Stimulated activated CD4-positive, alpha-beta T cell treated with anti-CD3 and anti-CD28 coated beads, Interleukin-4, amount 100 ng/mL, for 1 hour (primary cell): ENCODE results near the gene IGLL5.
"Not testable (repeated sequence)": the region's sequence is repeated elsewhere in the genome, so short reads cannot be mapped to it uniquely, and the experiment has no call there.

Experiments
- DNase-seq: peaks from one replicate; pipeline ENCODE4 v3.0.0-alpha.2; 2020

The IGLL5 gene

DNA sequence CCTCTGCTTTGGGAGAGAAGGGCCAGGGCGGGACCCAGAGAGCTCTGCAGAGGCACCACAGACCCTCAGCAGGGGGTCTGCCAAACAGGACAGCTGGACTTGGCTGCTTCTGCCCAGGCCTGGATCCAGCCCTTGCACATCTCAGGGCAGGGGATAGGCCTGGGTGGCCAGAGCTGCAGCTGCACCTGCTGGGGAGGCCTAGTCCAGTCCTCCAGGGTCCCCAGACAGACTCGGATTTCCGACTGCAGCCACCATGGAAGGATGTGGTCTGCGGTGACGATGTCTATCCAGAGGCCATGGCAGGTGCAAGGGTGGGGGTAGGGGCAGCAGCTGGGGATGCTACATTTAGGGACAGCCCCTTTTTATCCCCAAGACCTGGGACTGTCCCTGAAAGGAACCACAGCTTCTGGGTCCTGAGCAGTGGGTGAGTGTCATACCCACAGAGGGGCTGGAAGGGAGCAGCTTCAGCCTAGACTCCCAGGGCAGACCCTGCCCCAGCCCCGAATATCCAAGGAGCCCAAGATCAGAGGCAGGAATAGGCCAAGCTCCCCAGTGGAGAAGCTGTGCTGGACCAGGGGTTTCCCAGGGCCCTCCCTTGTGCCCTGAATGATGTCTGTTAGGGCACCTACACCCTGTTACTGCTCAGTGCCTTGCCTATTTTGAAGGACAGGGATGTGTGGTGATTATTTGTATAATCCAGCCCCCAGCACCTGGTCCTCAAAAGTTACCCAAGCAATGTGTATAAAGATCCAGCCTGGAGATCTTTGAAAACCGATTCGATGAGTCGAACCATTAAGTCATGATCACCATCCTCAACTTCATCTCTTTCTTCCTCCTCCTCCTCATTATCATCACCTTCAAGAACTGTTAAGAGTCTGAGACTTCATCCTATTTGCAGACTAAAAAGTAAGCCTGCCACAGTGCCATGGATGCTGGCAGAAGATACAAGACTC lies 2.5 kb upstream of the IGLL5 start:
- DNase-seq: no peak

DNA sequence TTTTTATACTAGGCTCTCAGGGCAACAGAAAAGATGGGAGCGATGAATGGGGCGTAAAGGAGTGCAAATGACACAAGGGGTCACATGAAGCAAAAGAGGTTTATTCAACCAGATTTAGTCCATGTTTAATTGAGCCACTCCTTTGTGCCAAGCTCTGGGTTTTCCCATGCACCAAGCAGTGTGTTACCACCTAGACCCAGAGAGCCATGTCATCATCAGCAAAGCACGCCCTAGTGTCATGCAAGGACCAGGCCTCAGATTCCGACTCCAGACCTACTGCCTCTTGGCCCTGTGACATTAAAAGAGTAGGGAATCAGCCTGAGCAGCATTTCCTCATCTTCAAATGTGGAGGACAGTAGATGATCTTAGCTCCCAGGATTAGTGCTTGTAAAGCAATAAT lies 1.1 kb upstream of the IGLL5 start:
- DNase-seq: no peak

DNA sequence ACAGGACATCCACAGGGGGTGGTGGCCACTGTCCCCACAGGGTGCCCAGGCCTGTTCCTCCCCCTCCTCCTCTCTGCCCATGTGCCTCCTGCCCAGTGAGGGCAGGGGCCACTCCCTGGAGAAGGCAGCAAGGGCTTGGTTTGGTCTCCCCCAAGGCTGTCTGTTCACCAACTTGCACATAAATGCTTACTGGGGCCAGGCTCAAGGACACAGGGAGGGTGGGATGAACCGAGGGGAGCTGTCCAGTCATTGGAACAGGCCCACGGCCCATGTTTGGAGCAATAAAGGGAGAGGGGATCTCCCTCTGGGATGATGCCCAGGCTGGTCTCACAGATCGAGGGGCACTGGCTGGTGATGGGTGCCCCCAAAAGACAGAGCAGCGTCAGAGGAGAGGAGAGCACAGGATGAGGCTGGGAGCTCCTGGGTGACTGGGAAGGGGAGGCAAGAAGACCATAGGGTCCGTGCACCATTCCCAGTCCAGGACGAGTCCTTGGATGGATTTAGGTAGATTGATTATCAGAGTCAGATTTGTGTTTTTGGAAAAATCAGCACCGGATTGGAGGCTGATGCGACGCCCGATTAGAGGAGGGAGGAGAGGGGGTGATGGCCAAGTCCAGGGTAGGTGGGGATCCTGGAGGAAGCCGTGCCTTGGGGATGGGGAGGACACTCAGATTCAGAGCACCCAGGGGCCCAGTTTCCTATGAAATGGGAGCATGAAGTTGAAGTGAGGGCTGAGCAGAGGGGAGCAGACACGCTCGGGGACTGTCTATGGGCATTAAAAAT lies 1.1 kb downstream of the IGLL5 start:
- no peak for DNase-seq

DNA sequence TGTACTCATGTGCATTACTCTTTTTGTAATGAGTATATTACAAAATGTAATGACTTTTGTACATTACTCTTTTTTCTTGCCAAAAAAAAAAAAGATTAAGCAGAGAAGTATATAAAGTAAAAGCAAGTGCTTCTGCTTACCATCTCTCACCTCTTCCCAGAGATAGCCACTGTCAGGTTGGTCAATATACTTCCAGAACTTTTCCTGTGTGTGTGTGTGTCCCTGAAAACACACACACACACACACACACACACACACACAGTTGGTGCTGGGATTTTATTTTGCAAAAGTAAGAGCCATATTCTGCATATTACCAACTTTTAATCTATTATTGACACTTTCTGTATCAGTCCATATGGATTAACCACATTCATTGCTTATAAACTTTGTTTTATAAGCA lies 2.5 kb downstream of the IGLL5 start:
- no peak for DNase-seq

DNA sequence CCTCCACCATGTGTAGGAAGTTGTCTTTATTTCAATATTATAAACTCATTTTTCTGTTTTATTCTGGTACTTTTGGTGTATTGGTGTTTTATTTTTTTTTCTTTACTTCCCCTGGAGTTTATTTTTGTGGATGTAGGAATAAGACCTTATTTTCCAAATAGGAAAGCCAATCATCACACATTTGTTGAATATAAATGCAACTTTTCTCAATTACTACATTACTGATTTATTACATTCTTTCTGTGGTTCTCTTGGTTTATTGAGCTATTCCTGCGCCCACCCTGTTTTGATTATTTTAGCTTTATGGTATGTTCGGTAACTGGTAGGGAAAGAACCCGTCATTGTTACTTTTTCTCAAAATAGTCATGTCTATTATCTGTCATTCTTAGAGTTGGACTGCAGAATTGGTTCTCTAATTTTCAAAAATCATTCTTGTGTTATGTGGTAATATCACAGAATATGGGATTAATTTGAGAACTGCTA lies 3.6 kb downstream of the IGLL5 start:
- no peak for DNase-seq

DNA sequence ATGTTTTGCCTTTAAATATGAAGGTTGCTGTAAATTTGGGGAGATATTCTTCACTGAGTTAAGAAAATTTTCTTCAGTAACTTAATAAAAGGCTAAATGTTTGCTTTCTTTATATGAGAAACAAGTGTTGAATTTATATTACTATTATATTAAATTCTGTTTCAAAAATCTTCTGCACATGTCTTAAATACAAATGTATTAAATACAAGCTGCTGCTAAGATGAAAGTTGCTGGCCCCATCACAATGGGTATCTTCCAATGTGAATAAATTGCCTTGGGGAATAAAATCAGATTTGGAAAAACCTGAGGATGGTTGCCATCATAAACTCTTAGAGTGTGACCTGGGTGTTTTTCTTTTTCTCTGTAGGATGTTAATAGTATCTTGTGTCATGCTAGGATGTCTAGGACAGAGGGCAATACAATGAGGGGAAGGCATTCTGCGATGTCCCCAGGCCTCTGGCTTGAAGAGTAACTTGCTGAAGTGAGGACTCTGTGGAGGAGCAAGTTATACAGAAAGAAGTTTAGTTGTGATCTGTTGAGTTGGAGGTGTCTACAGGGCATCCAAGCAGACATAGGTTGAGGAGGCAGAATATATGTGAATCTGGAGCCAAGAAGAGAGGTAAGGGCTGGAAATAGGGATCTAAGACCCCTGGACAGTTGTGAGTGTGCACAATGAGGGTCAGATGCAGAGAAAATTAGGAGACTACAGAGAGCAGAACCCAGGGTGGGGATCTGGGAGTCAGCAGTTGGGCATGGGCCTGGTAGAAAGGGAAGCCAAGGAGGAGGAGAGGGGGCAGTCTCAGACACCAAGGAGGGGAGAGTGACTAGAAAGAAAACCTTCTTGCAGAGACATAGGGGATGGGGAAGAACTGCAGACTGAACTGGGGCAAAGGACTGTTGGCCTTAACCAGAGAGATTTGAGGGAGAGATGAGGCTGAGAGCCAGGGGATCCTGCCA lies 4.8 kb downstream of the IGLL5 start:
- DNase-seq: no peak

DNA sequence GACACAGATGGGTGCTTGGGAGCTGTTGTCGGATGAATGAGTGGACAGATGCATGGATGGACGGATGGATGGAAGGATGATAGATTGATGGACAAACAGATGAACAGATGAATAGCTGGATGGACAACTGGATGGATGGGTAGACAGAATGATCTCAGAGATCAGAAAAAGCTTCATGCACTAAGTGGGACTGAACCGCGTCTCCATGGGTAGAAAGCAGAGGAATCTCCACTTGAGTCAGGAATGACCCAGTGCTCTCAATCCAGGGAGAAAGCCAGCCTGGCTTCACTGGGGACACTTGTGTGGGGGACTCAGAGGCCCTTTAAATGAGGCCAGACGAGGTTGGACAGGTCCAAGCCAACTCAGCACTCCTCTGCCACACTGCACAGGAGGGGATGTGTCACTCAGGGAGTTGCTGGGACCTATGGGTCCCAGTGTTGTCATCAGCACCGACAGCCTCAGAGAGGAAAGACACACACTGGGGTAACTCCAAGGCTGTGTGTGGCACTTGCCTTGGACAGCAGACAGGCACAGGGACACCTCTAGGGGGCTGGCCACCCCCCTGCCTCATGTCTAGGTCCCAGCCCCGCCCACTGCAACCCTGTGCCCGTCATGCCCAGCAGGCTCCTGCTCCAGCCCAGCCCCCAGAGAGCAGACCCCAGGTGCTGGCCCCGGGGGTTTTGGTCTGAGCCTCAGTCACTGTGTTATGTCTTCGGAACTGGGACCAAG lies 5.6 kb downstream of the IGLL5 start:
- no peak for DNase-seq

DNA sequence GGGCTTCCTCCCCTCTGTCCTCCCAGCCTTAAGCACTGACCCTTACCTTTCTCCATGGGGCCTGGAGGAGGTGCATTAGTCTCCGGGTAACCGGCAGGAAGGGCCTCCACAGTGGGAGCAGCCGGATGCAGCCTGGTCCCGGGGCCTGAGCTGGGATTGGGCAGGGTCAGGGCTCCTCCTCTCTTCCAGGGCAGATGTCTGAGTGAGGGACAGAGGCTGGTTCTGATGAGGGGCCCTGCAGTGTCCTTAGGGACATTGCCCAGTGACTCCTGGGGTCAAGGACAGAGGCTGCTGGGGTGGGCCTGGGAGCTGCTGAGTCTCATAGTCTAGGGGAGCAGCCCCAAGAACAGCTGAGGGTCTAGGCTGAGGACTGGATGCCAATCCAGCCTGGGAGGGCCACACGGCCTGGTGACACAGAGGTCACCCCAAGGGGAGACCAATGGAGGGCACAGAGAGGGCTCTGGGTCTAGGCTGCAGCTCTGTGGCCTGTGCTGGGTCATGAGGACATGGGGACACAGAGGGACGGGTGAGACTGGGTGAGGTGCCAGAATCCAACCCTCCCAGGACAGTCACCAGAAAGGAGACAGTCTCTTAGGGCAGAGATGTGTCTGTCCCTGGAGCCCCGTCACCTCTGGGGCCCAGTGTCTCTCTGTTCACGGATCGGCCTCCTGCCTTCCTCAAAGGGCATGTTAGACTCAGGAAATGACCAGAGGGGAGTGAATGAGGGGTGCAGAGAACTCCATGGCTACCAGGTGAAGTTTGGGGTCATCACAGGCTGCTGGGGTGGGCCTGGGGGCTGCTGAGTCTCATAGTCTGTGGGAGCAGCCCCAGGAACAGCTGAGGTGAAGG lies 6.5 kb downstream of the IGLL5 start:
- no peak for DNase-seq

DNA sequence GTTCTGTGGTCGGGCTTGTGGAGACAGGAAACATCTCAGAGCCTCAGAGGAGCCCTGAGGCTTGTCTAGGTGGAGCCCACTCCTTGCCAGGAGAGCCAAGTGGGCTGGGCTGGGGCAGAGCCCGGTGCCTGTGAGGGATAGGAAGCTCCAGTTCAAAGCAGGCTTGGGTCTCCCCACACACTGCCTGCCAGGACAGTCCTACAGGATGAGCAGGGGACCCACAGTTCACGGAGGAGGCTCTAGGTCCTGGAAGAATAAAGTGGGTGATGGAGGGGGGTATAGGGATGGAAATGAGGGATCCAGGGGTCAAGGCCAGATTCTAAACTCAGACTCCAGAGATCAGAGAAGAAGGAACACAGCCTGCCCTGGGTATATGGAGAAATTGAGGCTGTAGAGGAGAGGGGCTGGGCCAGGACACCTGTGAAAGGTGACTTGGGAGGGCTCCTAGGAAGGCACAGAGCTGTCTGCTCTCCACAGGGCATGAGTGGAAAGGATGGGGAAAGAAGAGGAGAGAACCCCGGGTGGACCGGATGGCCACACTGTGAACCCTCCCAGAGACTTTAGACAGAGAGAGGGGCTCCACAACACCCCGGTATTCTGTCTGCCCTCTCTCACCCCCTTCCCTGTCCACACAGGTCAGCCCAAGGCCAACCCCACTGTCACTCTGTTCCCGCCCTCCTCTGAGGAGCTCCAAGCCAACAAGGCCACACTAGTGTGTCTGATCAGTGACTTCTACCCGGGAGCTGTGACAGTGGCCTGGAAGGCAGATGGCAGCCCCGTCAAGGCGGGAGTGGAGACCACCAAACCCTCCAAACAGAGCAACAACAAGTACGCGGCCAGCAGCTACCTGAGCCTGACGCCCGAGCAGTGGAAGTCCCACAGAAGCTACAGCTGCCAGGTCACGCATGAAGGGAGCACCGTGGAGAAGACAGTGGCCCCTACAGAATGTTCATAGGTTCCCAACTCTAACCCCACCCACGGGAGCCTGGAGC lies 7.4 kb downstream of the IGLL5 start:
- DNase-seq: no peak

DNA sequence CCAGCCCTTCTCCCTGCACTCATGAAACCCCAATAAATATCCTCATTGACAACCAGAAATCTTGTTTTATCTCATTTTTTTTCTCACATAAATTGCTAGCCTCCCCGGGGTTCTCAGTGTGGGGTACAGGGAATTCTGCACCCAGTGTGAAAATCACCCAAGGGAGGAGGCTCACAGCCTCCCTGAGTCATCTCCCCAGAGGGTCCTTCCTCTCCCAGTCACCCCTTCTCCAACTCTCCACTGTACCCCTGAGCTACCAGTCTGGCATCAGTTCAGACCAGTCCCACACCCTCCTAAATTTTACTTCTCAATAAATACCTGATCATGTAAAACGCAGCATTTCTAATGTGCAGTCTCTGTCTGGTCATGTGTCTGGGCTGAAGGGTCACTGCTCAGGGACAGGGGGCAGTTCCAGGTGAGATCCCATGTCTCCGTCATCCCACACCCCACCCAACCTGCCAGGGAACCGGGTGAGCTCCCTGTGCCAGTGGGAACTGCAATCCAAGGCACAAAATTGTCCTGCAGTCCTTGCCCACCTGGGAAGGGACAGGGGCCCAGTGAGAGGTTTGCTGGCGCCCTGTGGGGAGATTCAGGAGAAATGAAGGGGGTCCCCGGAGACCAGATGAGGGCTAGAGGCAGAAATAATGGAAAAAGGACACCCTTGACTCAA lies 8.3 kb downstream of the IGLL5 start:
- no peak for DNase-seq

DNA sequence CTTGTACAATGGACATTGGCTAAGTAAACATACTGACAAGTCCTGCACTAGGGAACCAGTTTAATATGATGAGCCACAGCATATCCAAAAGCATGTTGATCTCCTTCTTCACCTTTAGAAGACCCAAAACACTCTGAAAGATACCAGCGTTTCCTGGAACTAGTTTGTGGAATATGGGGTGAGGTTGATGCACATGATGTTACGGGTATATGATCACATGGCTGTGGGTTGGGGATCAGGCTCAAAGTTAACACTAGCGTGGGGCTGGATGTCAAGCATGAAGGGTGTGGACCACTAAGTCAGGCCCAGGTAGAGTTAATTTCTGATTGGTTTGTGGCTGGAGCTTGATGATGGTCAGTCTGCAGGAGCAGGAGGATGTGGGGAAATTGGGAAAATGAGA lies 9.0 kb downstream of the IGLL5 start:
- DNase-seq: no peak

DNA sequence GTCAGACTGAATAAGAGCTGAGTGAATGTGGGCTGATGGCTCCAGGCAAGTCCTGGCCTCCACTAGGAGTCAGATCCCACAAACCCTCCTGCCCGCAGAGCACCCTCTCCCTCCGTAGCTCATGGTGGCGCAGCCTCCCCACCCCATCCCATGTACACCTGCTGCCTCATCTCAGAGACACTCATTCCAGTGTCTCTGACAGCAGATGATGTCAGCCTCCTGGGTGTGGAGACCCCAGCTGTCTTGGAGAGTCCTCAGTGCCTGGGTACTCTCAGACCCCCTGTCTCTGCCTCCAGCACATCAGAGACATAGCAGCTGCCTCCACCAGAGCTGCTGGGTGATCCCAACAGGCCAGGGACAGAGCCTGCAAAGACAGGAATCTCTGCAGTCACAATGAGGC lies 9.5 kb downstream of the IGLL5 start:
- no peak for DNase-seq

DNA sequence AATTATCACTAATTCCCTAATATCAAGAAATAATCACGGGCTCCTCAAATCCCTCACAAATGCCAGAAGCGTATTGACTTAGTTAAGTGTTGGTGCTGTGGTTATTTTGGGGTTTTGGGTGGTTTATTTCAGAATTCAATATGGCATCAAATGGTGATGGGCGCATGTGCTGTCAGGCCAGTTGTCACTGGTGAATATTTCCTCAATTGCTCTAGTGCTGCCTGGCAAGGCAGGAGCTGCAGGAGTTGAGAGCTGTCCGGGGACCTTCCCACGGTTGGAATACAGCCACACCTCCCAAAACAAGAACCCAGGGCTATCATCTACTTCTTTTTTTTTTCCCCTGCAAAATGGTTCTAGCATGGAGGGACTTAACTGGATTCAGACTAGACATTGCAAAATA lies 10.3 kb downstream of the IGLL5 start:
- DNase-seq: no peak

DNA sequence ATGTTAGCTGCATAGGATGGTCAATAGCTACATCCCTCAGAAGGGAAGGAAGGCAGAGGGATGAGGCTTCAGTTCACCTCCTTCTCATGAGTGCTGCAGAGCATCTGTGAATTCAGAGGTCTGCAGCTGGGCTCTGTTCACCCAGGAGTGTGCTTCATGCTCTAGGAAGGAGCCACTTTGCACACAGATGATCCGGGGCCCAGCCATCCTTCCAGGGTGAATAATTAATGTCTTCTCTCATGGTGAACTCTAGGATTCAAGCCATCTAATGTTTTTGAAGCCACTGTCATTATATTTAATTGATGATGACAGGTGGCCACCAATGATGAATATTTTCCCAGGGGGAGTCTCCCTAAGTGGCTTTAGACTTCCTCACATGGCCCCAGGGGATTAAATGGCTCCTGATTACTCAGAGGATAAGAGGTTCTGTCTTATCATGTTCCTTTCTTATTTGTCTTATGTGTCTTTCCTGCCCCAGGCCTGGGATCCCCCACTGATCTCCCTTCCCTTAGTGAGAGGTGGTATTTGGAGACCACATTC lies 10.9 kb downstream of the IGLL5 start:
- not testable (repeated sequence) for DNase-seq

DNA sequence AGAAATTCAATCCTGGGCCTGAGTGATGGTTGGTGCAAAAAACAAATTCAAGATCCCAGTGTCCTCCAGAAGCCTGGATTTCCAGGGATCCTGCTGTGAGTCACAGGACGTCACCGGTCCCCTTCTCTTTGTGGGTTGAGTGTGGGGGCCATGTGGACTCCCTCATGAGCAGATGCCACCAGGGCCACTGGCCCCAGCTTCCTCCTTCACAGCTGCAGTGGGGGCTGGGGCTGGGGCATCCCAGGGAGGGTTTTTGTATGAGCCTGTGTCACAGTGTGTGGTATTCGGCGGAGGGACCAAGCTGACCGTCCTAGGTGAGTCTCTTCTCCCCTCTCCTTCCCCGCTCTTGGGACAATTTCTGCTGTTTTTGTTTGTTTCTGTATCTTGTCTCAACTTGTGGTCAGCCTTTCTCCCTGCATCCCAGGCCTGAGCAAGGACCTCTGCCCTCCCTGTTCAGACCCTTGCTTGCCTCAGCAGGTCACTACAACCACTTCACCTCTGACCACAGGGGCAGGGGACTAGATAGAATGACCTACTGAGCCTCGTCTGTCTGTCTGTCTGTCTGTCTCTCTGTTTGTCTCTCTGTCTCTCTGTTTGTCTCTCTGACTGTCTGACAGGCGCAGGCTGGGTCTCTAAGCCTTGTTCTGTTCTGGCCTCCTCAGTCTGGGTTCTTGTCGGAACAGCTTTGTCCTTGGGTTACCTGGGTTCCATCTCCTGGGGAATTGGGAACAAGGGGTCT lies 11.9 kb downstream of the IGLL5 start:
- not testable (repeated sequence) for DNase-seq

DNA sequence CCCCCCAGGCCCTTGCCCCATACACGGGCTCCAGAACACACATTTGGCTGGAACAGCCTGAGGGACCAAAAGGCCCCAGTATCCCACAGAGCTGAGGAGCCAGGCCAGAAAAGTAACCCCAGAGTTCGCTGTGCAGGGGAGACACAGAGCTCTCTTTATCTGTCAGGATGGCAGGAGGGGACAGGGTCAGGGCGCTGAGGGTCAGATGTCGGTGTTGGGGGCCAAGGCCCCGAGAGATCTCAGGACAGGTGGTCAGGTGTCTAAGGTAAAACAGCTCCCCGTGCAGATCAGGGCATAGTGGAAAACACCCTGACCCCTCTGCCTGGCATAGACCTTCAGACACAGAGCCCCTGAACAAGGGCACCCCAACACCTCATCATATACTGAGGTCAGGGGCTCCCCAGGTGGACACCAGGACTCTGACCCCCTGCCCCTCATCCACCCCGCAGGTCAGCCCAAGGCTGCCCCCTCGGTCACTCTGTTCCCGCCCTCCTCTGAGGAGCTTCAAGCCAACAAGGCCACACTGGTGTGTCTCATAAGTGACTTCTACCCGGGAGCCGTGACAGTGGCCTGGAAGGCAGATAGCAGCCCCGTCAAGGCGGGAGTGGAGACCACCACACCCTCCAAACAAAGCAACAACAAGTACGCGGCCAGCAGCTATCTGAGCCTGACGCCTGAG lies 13.1 kb downstream of the IGLL5 start:
- DNase-seq: not testable (repeated sequence)

DNA sequence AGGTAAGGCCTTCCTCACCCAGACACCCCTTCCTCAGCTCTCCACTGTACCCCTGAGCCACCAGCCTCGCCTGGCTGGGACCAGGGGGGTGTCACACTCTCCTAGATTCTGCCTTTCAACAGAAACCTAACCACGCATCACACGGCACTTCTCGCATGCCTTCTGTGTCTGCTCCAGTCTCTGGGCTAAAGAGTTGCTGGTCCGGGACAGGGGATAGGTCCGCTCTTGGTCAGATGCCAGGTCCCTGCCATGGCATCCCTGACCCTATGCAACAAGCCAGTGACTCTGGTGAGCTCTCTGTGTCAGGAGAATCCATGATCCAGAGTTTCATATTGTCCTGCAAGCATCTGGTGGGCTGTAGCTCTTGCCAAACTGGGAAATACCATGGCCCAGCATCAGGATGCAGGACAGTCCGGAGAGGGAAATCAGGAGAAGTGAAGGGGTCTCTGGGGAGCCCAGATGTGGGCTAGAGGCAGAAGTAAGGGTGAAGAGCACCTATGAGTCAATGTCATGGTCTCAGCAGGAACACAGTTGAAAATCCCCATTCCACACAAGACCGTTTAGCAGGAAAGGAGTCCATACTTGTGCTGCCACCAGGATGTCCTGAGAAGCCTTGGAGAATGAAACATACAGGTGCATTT lies 14.1 kb downstream of the IGLL5 start:
- no peak for DNase-seq
